NB4 (cell line): Measurements from ENCODE around the gene ACVR1.

ENCODE experiments used
- DNase-seq: peaks from one replicate; pipeline ENCODE4 v3.0.0; 2010; ENCODE audit warnings: low read depth
- H3K4me3 ChIP-seq: one replicate; pipeline ENCODE4 v1.5.1; 2011; ENCODE audit warnings: mild to moderate bottlenecking, low read depth, low read length, moderate library complexity
- CTCF ChIP-seq: IDR thresholded peaks from one replicate; pipeline ENCODE4 v1.5.1; 2012; ENCODE audit warnings: low read depth, low read length
- MAX ChIP-seq: IDR thresholded peaks from 2 replicates; pipeline ENCODE4 v1.6.1; 2011; ENCODE audit warnings: low read depth, low read length
- MYC ChIP-seq: IDR thresholded peaks from 2 replicates; pipeline ENCODE4 v1.6.1; 2011; ENCODE audit warnings: low read depth, low read length
- POLR2A ChIP-seq: IDR thresholded peaks from 2 replicates; pipeline ENCODE4 v1.6.1; 2011; ENCODE audit warnings: mild to moderate bottlenecking; ENCODE audit not compliant: insufficient read length; ENCODE audit errors: extremely low read depth

ACVR1 gene

GRCh38 chr2:157692768-157693167, 183.4 kb downstream of the ACVR1 start:
- TF ChIP-seq MYC (no peak), CTCF (no peak), MAX (no peak), POLR2A (no peak)
- no peak for DNase-seq
- H3K4me3 ChIP-seq = no peak overlapping the region

GRCh38 chr2:157691695-157692094, 184.4 kb downstream of the ACVR1 start:
- DNase-seq = no peak
- H3K4me3 ChIP-seq = no peak overlapping the region
- no peak for TF ChIP-seq MAX
- no peak for TF ChIP-seq MYC
- TF ChIP-seq POLR2A = no peak
- no peak for TF ChIP-seq CTCF

- no peak overlapping the region for H3K4me3 ChIP-seq
- DNase-seq = no peak
- TF ChIP-seq MYC (no peak), CTCF (no peak)
These were observed 185.0 kb downstream of the ACVR1 start for GRCh38 chr2:157691131-157691530.
